ENCODE data around the gene APBB2. TPM values are rescaled to one million over a fixed set of nuclear protein-coding genes. Genes with fewer than 3 reads are reported as not detected.
"Not testable (repeated sequence)": the region's sequence is repeated elsewhere in the genome, so short reads cannot be mapped to it uniquely, and the experiment has no call there.

APBB2 gene
- total and polyA plus RNA-seq, 2 of the 8 experiments (the other 6 are each of a cell fraction or from before 2014, with no cell fraction given) = 58.7 to 59.4 TPM

DNA sequence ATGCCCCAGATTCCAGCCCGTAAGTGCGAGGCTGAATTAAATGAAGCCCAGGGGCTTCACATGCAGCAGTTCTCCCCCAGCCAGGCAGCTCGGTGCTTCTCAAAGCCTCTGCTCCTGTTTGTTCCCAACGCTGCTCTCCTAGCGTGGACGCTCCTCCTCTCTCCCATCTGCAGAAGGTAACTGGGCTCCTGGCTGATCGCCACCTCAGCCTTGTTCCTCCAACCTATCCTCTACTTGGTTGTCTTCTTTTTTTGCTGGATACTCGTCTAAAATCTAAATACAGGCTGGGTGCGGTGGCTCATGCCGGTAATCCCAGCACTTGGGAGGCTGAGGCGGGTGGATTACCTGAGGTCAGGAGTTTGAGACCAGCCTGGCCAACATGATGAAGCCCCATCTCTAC lies 394.2 kb downstream of the APBB2 start (continued):
- TF ChIP-seq, protein P1, sequence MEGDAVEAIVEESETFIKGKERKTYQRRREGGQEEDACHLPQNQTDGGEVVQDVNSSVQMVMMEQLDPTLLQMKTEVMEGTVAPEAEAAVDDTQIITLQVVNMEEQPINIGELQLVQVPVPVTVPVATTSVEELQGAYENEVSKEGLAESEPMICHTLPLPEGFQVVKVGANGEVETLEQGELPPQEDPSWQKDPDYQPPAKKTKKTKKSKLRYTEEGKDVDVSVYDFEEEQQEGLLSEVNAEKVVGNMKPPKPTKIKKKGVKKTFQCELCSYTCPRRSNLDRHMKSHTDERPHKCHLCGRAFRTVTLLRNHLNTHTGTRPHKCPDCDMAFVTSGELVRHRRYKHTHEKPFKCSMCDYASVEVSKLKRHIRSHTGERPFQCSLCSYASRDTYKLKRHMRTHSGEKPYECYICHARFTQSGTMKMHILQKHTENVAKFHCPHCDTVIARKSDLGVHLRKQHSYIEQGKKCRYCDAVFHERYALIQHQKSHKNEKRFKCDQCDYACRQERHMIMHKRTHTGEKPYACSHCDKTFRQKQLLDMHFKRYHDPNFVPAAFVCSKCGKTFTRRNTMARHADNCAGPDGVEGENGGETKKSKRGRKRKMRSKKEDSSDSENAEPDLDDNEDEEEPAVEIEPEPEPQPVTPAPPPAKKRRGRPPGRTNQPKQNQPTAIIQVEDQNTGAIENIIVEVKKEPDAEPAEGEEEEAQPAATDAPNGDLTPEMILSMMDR (IDR thresholded peaks at IDR 0.05; ENCODE audit: control extremely low read depth in 1 of 3, insufficient read depth in 1 of 3, low read depth in 1 of 3, low read length in 3 of 3) = no peak

DNA sequence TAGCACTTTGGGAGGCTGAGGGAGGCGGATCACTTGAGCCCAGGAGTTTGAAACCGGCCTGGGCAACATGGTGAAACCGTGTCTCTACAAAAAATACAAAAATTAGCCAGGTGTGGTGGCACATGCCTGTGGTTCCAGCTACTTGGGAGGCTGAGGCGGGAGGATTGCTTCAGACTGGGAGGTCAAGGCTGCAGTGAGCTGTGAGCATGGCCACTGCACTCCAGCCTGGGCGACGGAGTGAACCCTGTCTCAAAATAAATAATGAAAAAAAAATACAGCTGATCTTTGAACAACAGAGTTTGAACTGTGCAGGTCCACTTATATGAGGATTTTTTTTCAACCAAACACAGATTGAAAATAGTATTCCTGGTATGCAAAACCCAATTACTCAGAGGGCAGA lies 397.2 kb downstream of the APBB2 start:
- H4K8ac ChIP-seq (ENCODE audit: extremely low read depth, insufficient read depth, low read length); POLR2A ChIA-PET (ENCODE audit: partially characterized antibody); FAIRE-seq; H3K79me1 ChIP-seq (ENCODE audit: low read depth, low read length); H3K4me2 ChIP-seq (ENCODE audit: insufficient read depth in 1 of 2, low read depth in 2 of 2, low read length in 2 of 2); H3K27me3 ChIP-seq (replicated peaks in 1 of 4; ENCODE audit: control insufficient read depth in 3 of 4, extremely low read depth in 1 of 4, insufficient read depth in 3 of 4, low read length in 3 of 4); H2BK12ac ChIP-seq (ENCODE audit: low read depth, low read length); H3K9me3 ChIP-seq (ENCODE audit: insufficient read depth in 2 of 2, low read depth in 1 of 2, low read length in 1 of 2); H4K5ac ChIP-seq (ENCODE audit: insufficient read length, low read depth, low read length); H3K4me1 ChIP-seq (replicated peaks in 1 of 4; ENCODE audit: control insufficient read depth in 3 of 4, insufficient read depth in 4 of 4, low read length in 3 of 4); H3K14ac ChIP-seq (ENCODE audit: insufficient read length); H4K20me1 ChIP-seq (replicated peaks in 1 of 2; ENCODE audit: control insufficient read depth in 1 of 2, insufficient read depth in 2 of 2, low read length in 2 of 2); H2BK5ac ChIP-seq (ENCODE audit: low read depth, low read length); H3K4ac ChIP-seq (replicated peaks; ENCODE audit: insufficient read length, low read depth, low read length); H2AK5ac ChIP-seq (ENCODE audit: low read depth, low read length); H3K27ac ChIP-seq (ENCODE audit: low read depth, low read length); H2BK120ac ChIP-seq (replicated peaks; ENCODE audit: low read depth, low read length); H3K9ac ChIP-seq (replicated peaks in 1 of 4; ENCODE audit: extremely low read depth in 1 of 4, low read depth in 3 of 4, low read length in 3 of 4); H3K18ac ChIP-seq (ENCODE audit: extremely low read depth, low read length); H3K56ac ChIP-seq (replicated peaks; ENCODE audit: insufficient read length, low read depth, low read length); H3K79me2 ChIP-seq (ENCODE audit: control insufficient read depth in 1 of 2, insufficient read depth in 2 of 2, low read length in 2 of 2); H2BK20ac ChIP-seq (ENCODE audit: low read length); DNase-seq (ENCODE audit: low read depth in 1 of 2, low spot score in 2 of 2); H2AFZ ChIP-seq (ENCODE audit: low read length); H3K4me3 ChIP-seq (ENCODE audit: extremely low read depth in 1 of 4, insufficient read depth in 2 of 4, low read depth in 3 of 4, low read length in 4 of 4); H2BK15ac ChIP-seq (ENCODE audit: low read length); H3K23me2 ChIP-seq (ENCODE audit: low read depth, low read length); H4K91ac ChIP-seq (replicated peaks; ENCODE audit: insufficient read length, low read length); H3K23ac ChIP-seq (ENCODE audit: insufficient read length): not testable (repeated sequence)
- 91% methylated on average over 6 of the region's 6 CpGs; no CpG with 5 or more reads in 1 of the 2 experiments for WGBS, 2 experiments (ENCODE audit: extremely low coverage in 1 of 2, insufficient coverage in 1 of 2, insufficient read length in 1 of 2, insufficient replicate concordance in 2 of 2, low coverage in 1 of 2, low lambda C conversion rate in 2 of 2, missing lambda C conversion rate in 1 of 2)
- H3K36me3 ChIP-seq (ENCODE audit: control insufficient read depth in 2 of 4, insufficient read depth in 4 of 4, low read length in 3 of 4) = peaks cover 12 to 51% (median 32%) of the 10 kb centered on the region in 4 experiments
- CTCF ChIA-PET (ENCODE audit: partially characterized antibody) = interaction anchor here (0.6 to 1.0 kb wide), 2 partner anchors 14 to 79 kb away, joined by 3 read pairs; no protein-coding TSS in a partner anchor

Measured in H1 (cell line).